ENCODE results near the gene SLC18A3. TPM values are rescaled to one million over a fixed set of nuclear protein-coding genes. Genes with fewer than 3 reads are reported as not detected.

Gene SLC18A3
- polyA plus RNA-seq, 12 donors, result not detected

DNA sequence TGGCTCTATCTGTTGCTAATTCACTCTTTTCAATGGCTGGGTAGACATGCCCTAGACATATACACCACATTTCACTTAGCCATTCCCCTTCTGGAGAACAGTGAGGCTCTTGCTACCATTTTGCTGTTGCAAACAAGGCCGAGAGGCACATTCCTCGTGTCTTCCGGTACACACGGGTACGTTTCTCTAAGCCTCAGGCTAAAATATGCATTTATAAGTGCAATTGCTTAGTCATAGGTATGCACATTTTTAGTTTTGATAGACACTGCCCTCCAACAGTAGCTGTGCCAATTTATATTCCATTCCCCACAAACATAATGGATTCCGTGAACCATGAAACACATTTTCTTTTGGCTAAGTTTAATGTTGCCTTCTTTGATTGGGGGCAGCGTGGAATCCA lies 16.9 kb downstream of the SLC18A3 start:
- no peak for DNase-seq

- DNase-seq, result no peak
Measured at GRCh38 chr10:49627644-49628247, 17.6 kb downstream of the SLC18A3 start.

GRCh38 chr10:49628599-49628998 lies 18.5 kb downstream of the SLC18A3 start:
- DNase-seq, result no peak

DNA sequence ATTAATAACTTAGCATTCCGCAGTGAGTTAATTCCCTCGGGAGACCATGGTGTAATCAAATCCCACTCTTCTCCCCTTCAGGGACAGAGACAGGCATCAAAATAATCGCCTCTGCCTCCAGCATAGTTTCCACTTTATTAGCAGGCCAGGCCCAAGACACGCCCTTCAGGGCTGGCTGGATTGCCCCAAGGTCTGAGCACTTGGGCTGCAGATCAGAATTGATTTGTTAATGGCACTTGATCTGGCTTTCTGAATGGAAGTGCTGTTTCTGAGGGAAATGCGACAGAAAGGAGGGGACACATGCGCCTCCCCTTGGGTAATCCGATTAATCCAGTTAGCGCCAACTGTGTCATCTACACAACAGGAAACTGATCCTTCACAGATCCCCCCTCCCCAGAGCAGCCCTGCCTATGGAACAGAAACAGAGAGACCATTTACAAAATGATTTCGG lies 19.3 kb downstream of the SLC18A3 start:
- DNase-seq, result no peak

GRCh38 chr10:49631975-49632374 lies 21.9 kb downstream of the SLC18A3 start:
- DNase-seq, result no peak

DNA sequence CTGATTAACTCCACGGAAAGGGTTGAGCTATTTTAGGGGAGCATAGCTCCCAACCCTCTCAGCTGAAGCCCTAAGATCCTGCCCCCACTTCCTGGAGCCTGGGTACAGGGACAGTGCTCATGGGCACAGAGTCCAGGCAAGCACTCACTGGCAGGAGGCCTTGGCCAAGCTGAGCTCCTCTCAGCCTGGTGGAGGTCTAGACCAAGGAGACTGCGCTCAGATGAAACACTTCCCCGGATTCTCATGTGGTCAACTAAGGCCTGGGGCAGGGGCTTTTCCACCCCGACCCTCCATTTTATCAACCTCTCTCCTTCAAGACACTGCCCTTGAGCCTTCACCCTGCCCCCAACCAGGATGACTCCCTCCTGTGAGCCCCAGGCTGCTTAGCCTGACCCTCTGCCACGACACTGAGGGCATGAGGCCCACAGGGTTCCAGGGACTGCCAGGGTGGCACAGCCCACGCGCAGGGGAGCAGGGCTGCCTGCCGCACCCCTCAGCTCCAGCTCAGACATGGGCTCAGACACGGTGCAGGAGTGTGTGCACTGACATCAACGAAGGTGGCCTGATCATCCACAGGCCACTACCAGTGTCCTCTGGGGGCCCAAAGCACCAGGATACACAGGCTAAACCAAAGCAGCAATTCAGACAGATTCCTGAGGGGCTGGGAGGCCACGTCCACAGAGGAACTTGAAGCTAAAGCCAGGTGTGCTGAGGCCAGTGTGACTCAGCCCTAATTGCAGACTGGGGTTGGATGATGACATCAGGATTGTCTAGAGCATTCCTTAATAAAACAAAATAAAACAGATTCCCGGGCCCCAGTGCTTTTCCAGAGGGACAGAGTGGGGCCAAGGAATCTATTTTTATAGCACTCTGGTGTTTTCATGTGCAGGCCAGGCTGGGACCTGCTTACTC lies 22.6 kb downstream of the SLC18A3 start:
- no peak for DNase-seq

- DNase-seq, result no peak
Measured at GRCh38 chr10:49633327-49634068, 23.4 kb downstream of the SLC18A3 start.

DNA sequence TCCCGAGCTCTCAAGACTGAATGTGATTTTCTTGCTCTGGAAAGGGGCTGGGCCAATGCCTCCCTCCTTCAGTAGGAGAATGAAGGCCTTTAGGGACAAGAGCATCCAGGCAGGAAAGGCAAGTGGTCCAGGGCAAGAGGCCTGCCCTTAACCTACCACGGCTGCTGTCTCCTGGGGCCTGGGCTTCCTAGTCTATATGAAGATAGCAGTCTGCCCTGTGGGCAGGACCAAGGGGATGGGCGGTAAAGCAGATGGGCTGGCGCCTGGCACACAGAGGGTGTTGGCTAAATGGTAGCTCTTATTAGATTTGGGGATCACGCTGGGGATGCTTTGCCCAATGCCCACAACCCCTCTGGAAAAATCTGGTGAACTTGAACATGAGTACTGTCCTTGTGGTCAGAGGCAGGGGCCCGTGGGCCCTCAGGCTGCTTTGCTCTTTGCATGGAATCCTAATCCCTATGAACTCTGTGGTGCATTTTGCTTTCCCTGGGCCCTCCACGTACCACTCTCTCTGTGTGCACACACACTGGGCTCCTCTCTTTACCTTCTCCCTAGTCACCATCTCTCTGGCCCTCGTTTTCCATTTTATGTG lies 24.1 kb downstream of the SLC18A3 start:
- DNase-seq, result no peak

- DNase-seq, result no peak
Measured at GRCh38 chr10:49642311-49642710, 32.2 kb downstream of the SLC18A3 start.

DNA sequence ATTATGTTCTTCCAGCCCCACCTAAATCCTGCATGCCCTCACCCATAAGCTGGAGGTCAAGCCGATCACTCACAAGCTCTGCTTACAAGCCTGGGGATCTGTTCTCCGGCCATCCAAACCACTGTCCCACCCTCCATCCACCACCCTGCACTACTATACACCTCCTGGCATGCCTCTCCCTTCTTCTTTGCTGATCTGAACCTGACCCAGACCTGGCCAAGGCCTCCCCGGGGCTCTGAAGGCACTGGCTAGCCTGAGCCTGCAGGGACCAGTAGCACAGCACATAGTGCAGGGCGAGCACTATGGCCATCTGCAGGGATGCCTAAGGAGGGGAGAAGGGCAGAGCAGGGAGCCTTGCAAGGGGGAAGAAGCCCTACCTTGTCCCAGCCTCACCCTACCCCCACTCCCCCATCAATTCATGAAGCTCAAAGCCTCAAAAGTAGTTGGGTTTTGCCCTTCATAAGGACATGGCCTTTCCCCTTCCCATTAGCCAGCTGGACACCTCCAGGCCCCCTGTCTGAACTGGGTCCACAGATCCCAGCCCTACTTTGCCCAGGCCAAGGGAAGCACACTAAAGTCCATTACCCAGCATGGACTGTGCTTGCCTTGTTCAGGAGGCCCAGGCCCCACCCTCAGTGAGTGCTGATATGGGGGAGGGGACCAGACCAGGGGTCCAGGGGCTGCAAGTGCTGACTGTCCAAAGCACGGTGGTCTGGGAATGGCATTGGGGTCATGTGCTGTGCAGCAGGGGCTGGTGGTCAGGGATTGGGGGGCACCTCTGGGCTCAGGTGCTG lies 33.3 kb downstream of the SLC18A3 start:
- no peak for DNase-seq

- DNase-seq, result no peak
Measured at GRCh38 chr10:49644035-49644646, 34.0 kb downstream of the SLC18A3 start.

- no peak for DNase-seq
Measured at GRCh38 chr10:49645417-49645816, 35.3 kb downstream of the SLC18A3 start.

DNA sequence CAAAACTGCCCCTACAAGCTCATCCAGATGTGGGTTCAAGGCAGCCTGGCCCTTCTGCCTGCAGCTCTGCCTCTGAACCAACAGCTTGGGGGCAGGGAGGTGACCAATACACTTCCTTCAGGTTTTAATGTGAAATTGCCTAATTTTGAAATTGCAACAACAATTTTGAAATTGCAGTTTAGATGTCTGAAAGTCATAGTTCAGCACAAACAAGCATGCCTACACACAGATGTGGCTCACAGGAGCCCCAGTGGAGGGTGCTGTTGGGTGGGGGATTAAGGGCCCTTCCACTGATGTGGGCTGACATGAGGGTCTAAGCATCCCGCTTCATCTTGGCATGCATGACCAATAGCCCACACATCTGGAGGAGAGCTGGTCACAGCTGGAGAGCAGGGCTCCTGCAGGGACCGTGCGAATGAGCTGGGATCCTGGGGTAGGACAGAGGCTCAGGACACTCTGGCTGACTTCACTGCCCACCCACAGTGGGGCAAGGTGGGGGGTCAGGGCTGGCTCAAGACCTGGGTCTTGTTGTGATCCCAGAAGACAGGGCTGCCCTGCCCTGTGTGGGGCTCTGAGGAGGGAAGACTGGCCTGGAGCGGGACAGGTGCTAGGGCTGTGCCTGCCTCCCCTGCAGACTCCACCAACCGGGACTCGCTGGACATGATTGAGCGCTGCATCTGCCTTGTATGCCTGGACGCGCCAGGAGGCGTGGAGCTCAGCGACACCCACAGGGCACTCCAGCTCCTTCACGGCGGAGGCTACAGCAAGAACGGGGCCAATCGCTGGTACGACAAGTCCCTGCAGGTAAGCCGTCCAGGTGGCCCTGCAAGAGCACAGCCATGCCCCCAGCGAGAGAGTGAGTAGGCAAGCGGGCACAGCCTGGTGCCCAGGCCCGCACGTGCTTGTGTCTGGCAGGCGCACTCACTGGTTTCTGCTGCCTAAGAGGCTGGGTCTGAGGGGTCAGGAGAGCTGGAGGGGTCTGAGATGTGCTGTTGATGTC lies 36.1 kb downstream of the SLC18A3 start:
- no peak for DNase-seq

DNA sequence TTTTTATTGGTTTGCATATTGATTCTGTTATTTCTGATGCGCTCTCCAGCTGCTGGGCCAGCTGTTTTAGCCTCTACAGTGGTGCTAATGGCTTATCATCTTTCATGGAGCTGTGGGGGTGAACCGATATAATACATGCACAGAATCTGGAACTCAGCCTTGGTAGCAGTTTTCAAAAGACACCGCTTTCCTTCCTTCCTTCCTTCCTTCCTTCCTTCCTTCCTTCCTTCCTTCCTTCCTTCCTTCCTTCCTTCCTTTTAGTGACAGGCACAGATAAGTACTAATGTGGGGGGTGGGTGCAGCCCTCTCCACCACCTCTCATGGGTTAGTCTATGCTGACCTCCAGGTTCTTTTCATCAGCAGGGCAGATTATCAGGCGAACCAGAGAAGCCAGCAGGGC lies 37.4 kb downstream of the SLC18A3 start:
- no peak for DNase-seq

- DNase-seq, result no peak
Measured at GRCh38 chr10:49647985-49648795, 38.1 kb downstream of the SLC18A3 start.

DNA sequence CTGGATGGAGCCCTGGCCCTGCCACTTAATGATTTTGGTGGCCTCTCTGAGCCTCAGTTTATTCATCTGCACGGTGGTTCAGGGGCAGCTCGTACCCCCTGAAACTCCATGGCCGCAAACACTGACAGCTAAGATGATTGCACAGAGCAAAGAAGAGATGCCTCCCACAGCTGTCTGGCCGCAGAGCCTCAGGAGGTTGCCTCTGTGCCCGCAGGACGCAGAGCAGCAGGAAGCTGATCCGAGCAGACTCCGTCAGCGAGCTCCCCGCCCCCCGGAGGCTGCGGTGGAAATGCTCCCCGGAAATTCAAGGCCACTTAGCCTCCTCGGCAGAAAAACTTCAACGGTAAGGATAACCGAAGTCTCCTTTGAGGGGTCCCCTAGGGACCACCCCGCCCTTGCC lies 39.2 kb downstream of the SLC18A3 start:
- DNase-seq, result no peak

DNA sequence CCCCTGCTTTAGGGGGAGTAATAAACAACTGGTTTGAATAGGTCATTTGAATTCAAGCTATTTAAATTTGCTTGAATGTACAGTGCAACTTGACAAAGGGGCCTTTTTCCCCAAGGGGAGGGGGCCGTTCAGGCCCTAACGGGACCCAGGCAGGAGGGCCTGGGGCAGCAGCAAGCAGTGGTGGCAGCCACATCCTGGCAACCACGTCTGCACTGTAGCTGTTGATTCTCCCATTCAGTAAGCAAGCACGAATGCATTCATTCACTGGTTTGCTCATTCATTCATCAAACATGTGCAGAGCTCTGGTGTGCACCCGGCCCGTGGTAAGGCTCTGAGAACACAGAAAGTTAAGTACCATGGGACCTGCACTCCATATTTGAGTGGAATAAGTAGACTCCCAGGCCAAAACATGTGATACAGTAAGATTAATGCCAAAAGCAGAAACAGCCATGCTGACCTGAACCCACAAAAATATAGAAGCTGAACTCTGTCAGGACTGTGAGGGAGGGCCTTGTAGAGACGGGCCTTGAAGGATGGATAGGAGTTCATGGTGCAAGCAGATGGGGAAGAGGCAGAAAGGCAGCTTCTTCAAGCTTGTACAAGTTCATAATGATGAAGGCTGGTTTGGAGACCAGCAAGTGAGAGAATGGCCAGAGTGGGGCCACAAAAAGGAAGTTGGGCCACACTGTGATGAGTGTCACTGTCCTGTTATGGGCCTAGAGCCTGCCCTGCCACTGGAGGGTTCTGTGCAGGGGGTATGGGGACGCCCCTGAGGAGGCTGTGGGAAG lies 40.0 kb downstream of the SLC18A3 start:
- DNase-seq, result no peak

DNA sequence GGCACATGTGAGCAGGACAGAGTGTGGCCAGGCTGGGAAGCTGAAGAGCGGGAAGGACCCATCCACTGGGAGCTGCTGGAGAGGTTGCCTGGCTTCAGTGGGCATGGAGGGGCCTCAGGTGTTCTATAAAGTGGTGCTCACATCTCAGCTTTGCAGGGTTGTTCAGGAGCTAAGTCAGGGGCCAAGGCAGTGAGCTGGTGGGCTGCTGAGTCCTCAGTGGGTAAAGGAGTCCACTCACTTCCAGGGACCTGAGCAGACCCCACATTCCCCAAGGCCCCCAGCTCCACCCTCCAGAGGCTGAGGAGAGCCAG lies 40.6 kb downstream of the SLC18A3 start:
- no peak for DNase-seq

Data from muscle of arm (tissue), 12 donors.